Stimulated activated CD8-positive, alpha-beta memory T cell treated with anti-CD3 and anti-CD28 coated beads, Interleukin-12 subunit alpha, Interleukin-12 subunit beta, amount 100 ng/mL, for 24 hours (primary cell): ENCODE results near the gene GNAI2.
A peak's percentile ranks its signal among the peaks of the same experiment; 100 is the strongest.

ENCODE experiments used
- DNase-seq: peaks from one replicate; pipeline ENCODE4 v3.0.0-alpha.2; 2020; ENCODE audit errors: extremely low read depth

The GNAI2 gene

GRCh38 chr3:50297896-50298725 lies 62.1 kb downstream of the GNAI2 start:
- DNase-seq: no peak

- peak; percentile 95 for DNase-seq
These were observed 63.0 kb downstream of the GNAI2 start, which contains the start of the genes HYAL3 and NAA80 for GRCh38 chr3:50298836-50299637. TSS of gene HYAL3 (minus strand) at chr3:50299405. CDS start at chr3:50295602, 3,803 bp downstream. TSS of gene NAA80 (minus strand) at chr3:50299405. CDS start at chr3:50297463, 1,942 bp downstream.

GRCh38 chr3:50299638-50299928 lies 63.6 kb downstream of the GNAI2 start:
- DNase-seq: no peak

GRCh38 chr3:50299929-50300680 lies 64.1 kb downstream of the GNAI2 start:
- DNase-seq: no peak

- DNase-seq: no peak
These were observed 64.8 kb downstream of the GNAI2 start for GRCh38 chr3:50300681-50301254.

- no peak for DNase-seq
These were observed 66.3 kb downstream of the GNAI2 start for GRCh38 chr3:50302095-50303012.

GRCh38 chr3:50303013-50303815 lies 67.2 kb downstream of the GNAI2 start, which contains the start of gene HYAL1:
TSS of gene HYAL1 (minus strand) at chr3:50303574. CDS start at chr3:50302956, 618 bp downstream.
- DNase-seq: no peak

- no peak for DNase-seq
These were observed 68.6 kb downstream of the GNAI2 start for GRCh38 chr3:50304601-50305000.
